ENCODE data around the gene TRA2A.
"Not testable (repeated sequence)": the region's sequence is repeated elsewhere in the genome, so short reads cannot be mapped to it uniquely, and the experiment has no call there.

The TRA2A gene

GRCh38 chr7:23531794-23532489 lies at the start of gene TRA2A:
TRA2A (minus strand) TSS chr7:23531981; CDS start chr7:23531824, 157 bp downstream.
- peak; percentile 93 for DNase-seq (ENCODE audit: low read depth)

GRCh38 chr7:23570592-23571200 lies 38.9 kb upstream of the TRA2A start:
- peak; percentile 63 for DNase-seq (ENCODE audit: low read depth)

GRCh38 chr7:23558303-23558702 lies 26.5 kb upstream of the TRA2A start:
- DNase-seq (ENCODE audit: low read depth): no peak

- no peak for DNase-seq (ENCODE audit: low read depth)
These were observed 15.9 kb upstream of the TRA2A start for GRCh38 chr7:23547662-23548061.

GRCh38 chr7:23546897-23547572 lies 15.3 kb upstream of the TRA2A start:
- DNase-seq (ENCODE audit: low read depth): peak; percentile 58

GRCh38 chr7:23545493-23545892 lies 13.7 kb upstream of the TRA2A start:
- no peak for DNase-seq (ENCODE audit: low read depth)

GRCh38 chr7:23544913-23545354 lies 13.2 kb upstream of the TRA2A start:
- DNase-seq (ENCODE audit: low read depth): no peak

- DNase-seq (ENCODE audit: low read depth): no peak
These were observed 11.0 kb upstream of the TRA2A start for GRCh38 chr7:23542752-23543151.

- no peak for DNase-seq (ENCODE audit: low read depth)
These were observed 7.7 kb upstream of the TRA2A start for GRCh38 chr7:23539494-23539907.

GRCh38 chr7:23538301-23538700 lies 6.5 kb upstream of the TRA2A start:
- DNase-seq (ENCODE audit: low read depth): no peak

- DNase-seq (ENCODE audit: low read depth): no peak
These were observed 1.4 kb upstream of the TRA2A start for GRCh38 chr7:23533238-23533604.

GRCh38 chr7:23532490-23533237 lies 883 bp upstream of the TRA2A start:
- no peak for DNase-seq (ENCODE audit: low read depth)

- DNase-seq (ENCODE audit: low read depth): peak; percentile 39
These were observed 559 bp downstream of the TRA2A start for GRCh38 chr7:23531050-23531793.

GRCh38 chr7:23530405-23530804 lies 1.4 kb downstream of the TRA2A start:
- DNase-seq (ENCODE audit: low read depth): no peak

GRCh38 chr7:23529262-23529859 lies 2.4 kb downstream of the TRA2A start:
- DNase-seq (ENCODE audit: low read depth): no peak

- DNase-seq (ENCODE audit: low read depth): not testable (repeated sequence)
These were observed 6.2 kb downstream of the TRA2A start for GRCh38 chr7:23525611-23526010.

- DNase-seq (ENCODE audit: low read depth): no peak
These were observed 7.3 kb downstream of the TRA2A start for GRCh38 chr7:23524473-23524872.

GRCh38 chr7:23523486-23524075 lies 8.2 kb downstream of the TRA2A start:
- no peak for DNase-seq (ENCODE audit: low read depth)

GRCh38 chr7:23520582-23520981 lies 11.2 kb downstream of the TRA2A start:
- DNase-seq (ENCODE audit: low read depth): no peak

GRCh38 chr7:23514755-23515154 lies 17.0 kb downstream of the TRA2A start:
- no peak for DNase-seq (ENCODE audit: low read depth)

GRCh38 chr7:23513746-23514145 lies 18.0 kb downstream of the TRA2A start:
- DNase-seq (ENCODE audit: low read depth): not testable (repeated sequence)
